ENCODE results near the gene ZRANB2. TPM values are rescaled to one million over a fixed set of nuclear protein-coding genes. Genes with fewer than 3 reads are reported as not detected.

ZRANB2 gene
- total and polyA plus RNA-seq, 9 of the 15 experiments (the other 6 are each of a cell fraction or from before 2014, with no cell fraction given): 80.8 to 264 (median 157) TPM

- ATAC-seq: peak; percentile 17
- DNase-seq (ENCODE audit: extremely low read depth in 1 of 4, low spot score in 3 of 4): no peak
- H3K27me3 ChIP-seq (ENCODE audit: control insufficient read depth in 2 of 2, insufficient read depth in 2 of 2, low read length in 2 of 2): no peaks in the 10 kb centered on the region
Observed at GRCh38 chr1:71054791-71055190, 26.0 kb downstream of the ZRANB2 start.

More at GRCh38 chr1:71054791-71055190, 26.0 kb downstream of the ZRANB2 start:
- Histone ChIP-seq H3K9me3 (replicated peaks; ENCODE audit: control insufficient read depth, insufficient read depth, low read depth, low read length) (no peaks in the 10 kb centered on the region), H3K27ac (ENCODE audit: extremely low read depth, low read depth, low read length) (no peak overlapping the region), H3K79me2 (ENCODE audit: control insufficient read depth, insufficient read depth, low read length) (no peaks in the 10 kb centered on the region), H3K4me2 (ENCODE audit: insufficient read depth, low read length) (no peak overlapping the region), H3K9me1 (ENCODE audit: control insufficient read depth, insufficient read depth, low read length) (no peaks in the 10 kb centered on the region), H3K4me3 (no peak overlapping the region), H3K36me3 (ENCODE audit: control insufficient read depth, insufficient read depth, low read length) (peaks cover 24% of the 10 kb centered on the region; the same call in 2 of the 3 replicates), H3K9ac (ENCODE audit: insufficient read depth in 1 of 2, low read depth in 2 of 2, low read length in 2 of 2) (no peak overlapping the region), H4K20me1 (replicated peaks; ENCODE audit: control insufficient read depth, insufficient read depth, low read length) (no peaks in the 10 kb centered on the region), H2AFZ (ENCODE audit: low read depth, low read length) (no peak overlapping the region), H3K4me1 (replicated peaks in 1 of 2; ENCODE audit: control insufficient read depth in 2 of 2, insufficient read depth in 2 of 2, low read length in 2 of 2) (peaks cover 0 to 5% of the 10 kb centered on the region in 2 experiments; a peak in 1 of 5 replicates)
- 72% methylated on average over 6 of the region's 6 CpGs for WGBS (ENCODE audit: insufficient coverage, low coverage, missing lambda C conversion rate)
- ChIA-PET CTCF (ENCODE audit: low intra/inter-chr PET ratio) (no interaction called here), POLR2A (interaction anchor here (0.6 to 1.4 kb wide), 4 partner anchors 9 to 651 kb away, joined by 3 to 4 read pairs (median 3); no protein-coding TSS in a partner anchor)
- BruUV-seq (replicated peaks): no TSS peak
- TF ChIP-seq E2F1 (CRISPR knock-in tag; IDR thresholded peaks at IDR 0.05): no peak
- peak; percentile 39; the same call in 1 of the 2 replicates for TF ChIP-seq SUPT5H (IDR thresholded peaks at IDR 0.05)
- peak; percentile 1 for TF ChIP-seq POLR2B (IDR thresholded peaks at IDR 0.05; ENCODE audit: low read depth, partially characterized antibody)
- peak; percentile 9 for TF ChIP-seq RBM22 (IDR thresholded peaks at IDR 0.05; ENCODE audit: low read depth, low read length, poor library complexity, severe bottlenecking)
- TF ChIP-seq POLR2A (conservative IDR thresholded peaks at IDR 0.05): peak; percentile 10
- in situ Hi-C loops (cut with MboI): loop anchor here (5.0 kb wide), 2 partner anchors 372 to 527 kb away; no protein-coding TSS in a partner anchor
- no peak for FAIRE-seq
- intact Hi-C loops (cut with micrococcal nuclease): no loop called here

Data from K562 (cell line).